ENCODE results near the gene CXorf58.

The CXorf58 gene

DNA sequence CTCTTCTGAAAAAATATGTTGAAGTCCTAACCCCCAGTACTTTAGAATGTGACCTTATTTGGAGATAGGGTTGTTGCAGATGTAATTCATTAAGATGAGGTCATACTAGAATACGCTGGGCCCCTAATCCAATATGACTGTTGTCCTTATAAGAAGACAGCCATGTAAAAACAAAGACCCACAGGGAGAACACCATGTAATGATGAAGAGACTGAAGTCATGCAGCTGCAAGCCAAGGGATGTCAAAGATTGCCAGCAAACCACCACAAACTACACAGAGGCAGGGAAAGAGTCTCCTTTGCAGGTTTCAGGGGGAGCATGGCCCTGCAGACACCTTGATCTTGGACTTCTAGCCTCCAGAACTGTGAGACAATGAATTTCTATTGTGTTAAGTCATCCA lies 37.4 kb downstream of the CXorf58 start:
- Histone ChIP-seq H3K27ac (replicated peaks) (no peak overlapping the region), H3K4me3 (replicated peaks; ENCODE audit: insufficient read depth, low read length) (no peak overlapping the region), H3K27me3 (ENCODE audit: insufficient read depth, poor library complexity, severe bottlenecking) (no peaks in the 10 kb centered on the region)
- TF ChIP-seq GABPA (IDR thresholded peaks at IDR 0.05; ENCODE audit: low read depth) (no peak), SPI1 (IDR thresholded peaks at IDR 0.05; ENCODE audit: borderline replicate concordance, low read depth) (no peak), POLR2AphosphoS5 (IDR thresholded peaks at IDR 0.05; ENCODE audit: low read depth) (no peak)
- TF ChIP-seq, protein P1, sequence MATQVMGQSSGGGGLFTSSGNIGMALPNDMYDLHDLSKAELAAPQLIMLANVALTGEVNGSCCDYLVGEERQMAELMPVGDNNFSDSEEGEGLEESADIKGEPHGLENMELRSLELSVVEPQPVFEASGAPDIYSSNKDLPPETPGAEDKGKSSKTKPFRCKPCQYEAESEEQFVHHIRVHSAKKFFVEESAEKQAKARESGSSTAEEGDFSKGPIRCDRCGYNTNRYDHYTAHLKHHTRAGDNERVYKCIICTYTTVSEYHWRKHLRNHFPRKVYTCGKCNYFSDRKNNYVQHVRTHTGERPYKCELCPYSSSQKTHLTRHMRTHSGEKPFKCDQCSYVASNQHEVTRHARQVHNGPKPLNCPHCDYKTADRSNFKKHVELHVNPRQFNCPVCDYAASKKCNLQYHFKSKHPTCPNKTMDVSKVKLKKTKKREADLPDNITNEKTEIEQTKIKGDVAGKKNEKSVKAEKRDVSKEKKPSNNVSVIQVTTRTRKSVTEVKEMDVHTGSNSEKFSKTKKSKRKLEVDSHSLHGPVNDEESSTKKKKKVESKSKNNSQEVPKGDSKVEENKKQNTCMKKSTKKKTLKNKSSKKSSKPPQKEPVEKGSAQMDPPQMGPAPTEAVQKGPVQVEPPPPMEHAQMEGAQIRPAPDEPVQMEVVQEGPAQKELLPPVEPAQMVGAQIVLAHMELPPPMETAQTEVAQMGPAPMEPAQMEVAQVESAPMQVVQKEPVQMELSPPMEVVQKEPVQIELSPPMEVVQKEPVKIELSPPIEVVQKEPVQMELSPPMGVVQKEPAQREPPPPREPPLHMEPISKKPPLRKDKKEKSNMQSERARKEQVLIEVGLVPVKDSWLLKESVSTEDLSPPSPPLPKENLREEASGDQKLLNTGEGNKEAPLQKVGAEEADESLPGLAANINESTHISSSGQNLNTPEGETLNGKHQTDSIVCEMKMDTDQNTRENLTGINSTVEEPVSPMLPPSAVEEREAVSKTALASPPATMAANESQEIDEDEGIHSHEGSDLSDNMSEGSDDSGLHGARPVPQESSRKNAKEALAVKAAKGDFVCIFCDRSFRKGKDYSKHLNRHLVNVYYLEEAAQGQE (IDR thresholded peaks at IDR 0.05; ENCODE audit: insufficient replicate concordance, low read depth): no peak
- TF ChIP-seq, protein P2, sequence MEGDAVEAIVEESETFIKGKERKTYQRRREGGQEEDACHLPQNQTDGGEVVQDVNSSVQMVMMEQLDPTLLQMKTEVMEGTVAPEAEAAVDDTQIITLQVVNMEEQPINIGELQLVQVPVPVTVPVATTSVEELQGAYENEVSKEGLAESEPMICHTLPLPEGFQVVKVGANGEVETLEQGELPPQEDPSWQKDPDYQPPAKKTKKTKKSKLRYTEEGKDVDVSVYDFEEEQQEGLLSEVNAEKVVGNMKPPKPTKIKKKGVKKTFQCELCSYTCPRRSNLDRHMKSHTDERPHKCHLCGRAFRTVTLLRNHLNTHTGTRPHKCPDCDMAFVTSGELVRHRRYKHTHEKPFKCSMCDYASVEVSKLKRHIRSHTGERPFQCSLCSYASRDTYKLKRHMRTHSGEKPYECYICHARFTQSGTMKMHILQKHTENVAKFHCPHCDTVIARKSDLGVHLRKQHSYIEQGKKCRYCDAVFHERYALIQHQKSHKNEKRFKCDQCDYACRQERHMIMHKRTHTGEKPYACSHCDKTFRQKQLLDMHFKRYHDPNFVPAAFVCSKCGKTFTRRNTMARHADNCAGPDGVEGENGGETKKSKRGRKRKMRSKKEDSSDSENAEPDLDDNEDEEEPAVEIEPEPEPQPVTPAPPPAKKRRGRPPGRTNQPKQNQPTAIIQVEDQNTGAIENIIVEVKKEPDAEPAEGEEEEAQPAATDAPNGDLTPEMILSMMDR (IDR thresholded peaks at IDR 0.05; ENCODE audit: insufficient read depth, low read length): no peak
- no peak for DNase-seq (ENCODE audit: low read depth in 1 of 2, low spot score in 1 of 2)

DNA sequence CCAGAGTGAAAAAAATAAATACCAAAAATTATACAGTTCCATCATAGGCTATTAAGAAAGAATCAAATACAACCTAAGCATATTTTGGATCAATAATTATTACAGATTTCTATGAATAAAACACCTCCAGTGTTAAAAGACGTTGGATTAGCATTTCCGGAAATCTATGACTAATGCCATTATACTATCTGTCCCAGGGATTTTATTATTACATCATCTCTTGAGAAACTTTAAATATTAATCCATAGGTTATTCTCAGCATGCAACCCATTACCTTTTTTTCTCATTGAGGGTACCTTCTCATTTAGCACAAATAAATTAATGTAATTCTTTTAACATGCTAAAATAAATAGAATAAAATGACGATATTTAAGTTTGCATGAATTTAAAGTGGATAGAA lies 44.6 kb downstream of the CXorf58 start:
- Histone ChIP-seq H3K4me3 (replicated peaks; ENCODE audit: insufficient read depth, low read length) (peak overlapping the region; percentile 17; the same call in 1 of the 2 replicates), H3K27me3 (ENCODE audit: insufficient read depth, poor library complexity, severe bottlenecking) (no peaks in the 10 kb centered on the region), H3K27ac (replicated peaks) (peak overlapping the region; percentile 82)
- DNase-seq (ENCODE audit: low read depth in 1 of 2, low spot score in 1 of 2): no peak
- TF ChIP-seq POLR2AphosphoS5 (IDR thresholded peaks at IDR 0.05; ENCODE audit: low read depth): no peak
- TF ChIP-seq, protein P2 (IDR thresholded peaks at IDR 0.05; ENCODE audit: insufficient read depth, low read length): no peak
- TF ChIP-seq, protein P1 (IDR thresholded peaks at IDR 0.05; ENCODE audit: insufficient replicate concordance, low read depth): no peak
- TF ChIP-seq SPI1 (IDR thresholded peaks at IDR 0.05; ENCODE audit: borderline replicate concordance, low read depth): no peak
- TF ChIP-seq GABPA (IDR thresholded peaks at IDR 0.05; ENCODE audit: low read depth): no peak

DNA sequence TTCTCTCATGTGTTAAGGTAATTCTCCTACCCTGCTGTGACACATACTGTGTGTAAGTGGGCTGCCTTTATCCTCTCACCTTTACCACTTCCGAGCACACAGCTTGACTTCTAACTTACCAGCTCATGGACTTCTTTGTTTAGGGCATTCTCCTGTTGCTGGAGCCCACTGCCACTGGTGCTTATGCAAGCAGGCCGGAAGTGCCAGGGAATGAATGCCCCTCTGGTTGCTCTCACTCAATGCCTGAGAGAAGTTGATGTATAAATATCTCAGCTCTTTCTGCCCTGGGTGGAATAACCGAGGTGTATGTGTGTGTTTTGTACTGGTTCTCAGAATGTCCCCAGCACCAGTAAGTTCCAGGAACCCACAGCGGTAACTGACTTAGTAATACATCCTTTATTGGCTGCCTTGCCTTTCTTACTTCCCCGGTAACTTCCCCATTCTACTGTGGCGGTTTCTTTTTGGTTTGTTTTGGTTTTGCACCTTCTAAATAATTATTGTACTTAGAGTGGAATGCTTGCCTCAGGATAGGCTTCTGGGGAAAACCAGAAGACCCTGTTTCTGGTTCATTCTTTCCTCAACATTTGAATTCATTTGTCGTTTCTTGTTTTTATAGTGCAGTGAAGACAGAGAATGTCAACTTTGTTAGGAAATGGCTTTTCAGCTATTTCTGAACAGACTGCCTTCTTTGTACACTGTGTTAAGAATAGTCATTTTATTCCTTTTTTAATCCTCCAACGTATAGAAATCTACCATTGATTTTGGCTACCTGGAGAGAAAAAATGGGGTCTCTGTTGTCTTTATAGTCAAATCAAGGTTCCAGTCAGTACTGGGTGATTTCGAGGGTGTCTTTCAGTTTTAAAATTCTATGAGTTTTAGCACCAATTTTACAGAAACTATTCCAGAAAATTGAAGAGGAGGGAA lies 45.4 kb downstream of the CXorf58 start:
- Histone ChIP-seq H3K27ac (replicated peaks) (peak overlapping the region; percentile 82), H3K27me3 (ENCODE audit: insufficient read depth, poor library complexity, severe bottlenecking) (no peaks in the 10 kb centered on the region), H3K4me3 (replicated peaks; ENCODE audit: insufficient read depth, low read length) (peak overlapping the region; percentile 17)
- TF ChIP-seq POLR2AphosphoS5 (IDR thresholded peaks at IDR 0.05; ENCODE audit: low read depth): no peak
- TF ChIP-seq, protein P2 (IDR thresholded peaks at IDR 0.05; ENCODE audit: insufficient read depth, low read length): no peak
- TF ChIP-seq GABPA (IDR thresholded peaks at IDR 0.05; ENCODE audit: low read depth): no peak
- TF ChIP-seq SPI1 (IDR thresholded peaks at IDR 0.05; ENCODE audit: borderline replicate concordance, low read depth): no peak
- TF ChIP-seq, protein P1 (IDR thresholded peaks at IDR 0.05; ENCODE audit: insufficient replicate concordance, low read depth): no peak
- DNase-seq (ENCODE audit: low read depth in 1 of 2, low spot score in 1 of 2): peak in 1 of 2 experiments; percentile 66
